ENCODE data around the gene EML3.

- TF ChIP-seq CTCF (IDR thresholded peaks at IDR 0.05): no peak
- no peak for TF ChIP-seq POLR2A (IDR thresholded peaks at IDR 0.05)
Measured at GRCh38 chr11:62553839-62554361, 58.7 kb downstream of the EML3 start.

Data from ovary (tissue), 3 donors.